HCT116 (cell line): ENCODE results near the gene MSANTD3. TPM values are rescaled to one million over a fixed set of nuclear protein-coding genes. Genes with fewer than 3 reads are reported as not detected.
"Not testable (repeated sequence)": the region's sequence is repeated elsewhere in the genome, so short reads cannot be mapped to it uniquely, and the experiment has no call there.

Source experiments
- ATAC-seq: fragments of 200-7000 bp; cut with Tn5 transposase; 2 replicates; pipeline ENCODE4 v1.9.1; 2020; ENCODE audit warnings: mild to moderate bottlenecking, moderate library complexity
- BruUV-seq: library from RNA; stranded (reverse); fragments of 400-500 nt; replicated peaks from 2 replicates; lab custom pipeline; 2021; lab: Mats Ljungman, UMichigan
- CTCF ChIA-PET: fragments of 300-600 bp; sonication (Branson Sonifier 250); formaldehyde crosslinking; loops from one replicate; lab custom pipeline; 2021; ENCODE audit warnings: antibody characterized with exemption; lab: Charles Lee
- POLR2A ChIA-PET: fragments of 300-600, 350-600 bp; sonication (Branson Sonifier 250); formaldehyde crosslinking; loops from one replicate; lab custom pipeline; 2021; ENCODE audit warnings: antibody characterized with exemption; lab: Charles Lee
- RAD21 ChIA-PET, 2 experiments: fragments of 300-600 bp; sonication (Branson Sonifier 250); formaldehyde crosslinking; loops; one replicate each; lab custom pipeline; 2023; ENCODE audit warnings: low total read pairs in 2 of 2; ENCODE audit not compliant: uncharacterized antibody in 2 of 2, unreplicated experiment in 2 of 2, low non-redundant PET in 1 of 2; lab: Charles Lee
- DNase-seq: peaks from one replicate; pipeline ENCODE4 v3.0.0-alpha.2; 2010; ENCODE audit warnings: low read depth, low spot score
- H2AFZ ChIP-seq: fragments of 200-600 bp; shearing (Covaris generic), sonication (generic); 2 replicates; pipeline ENCODE4 v1.6.1; 2017; ENCODE audit warnings: low read depth, mixed run types, mixed read lengths, antibody characterized with exemption, low read length; ENCODE audit not compliant: poor library complexity, severe bottlenecking
- H3K27ac ChIP-seq: 2 replicates; pipeline ENCODE4 v1.5.1; 2012; ENCODE audit warnings: low read depth, low read length
- H3K27me3 ChIP-seq: fragments of 200-600 bp; sonication (generic); 2 replicates; pipeline ENCODE4 v1.6.1; 2016; ENCODE audit warnings: mixed run types, low read length, mixed read lengths; ENCODE audit not compliant: insufficient read depth
- H3K36me3 ChIP-seq, 2 experiments: fragments of 200-500 bp in 1 of 2; fragments of 200-600 bp in 1 of 2; sonication (Bioruptor generic) in 1 of 2; sonication (generic) in 1 of 2; 2 replicates each; pipeline versions ENCODE4 v1.5.1 to v1.6.1; 2014 to 2016; ENCODE audit warnings: low read length in 2 of 2, inconsistent platforms in 1 of 2, mixed read lengths in 1 of 2, mixed run types in 1 of 2; ENCODE audit not compliant: insufficient read depth in 2 of 2, control insufficient read depth in 1 of 2
- H3K4me1 ChIP-seq, 2 experiments: fragments of 200-600 bp in 1 of 2; sonication (generic) in 1 of 2; 2 replicates each; pipeline versions ENCODE4 v1.5.1 to v1.6.1; 2012 to 2017; ENCODE audit warnings: low read length in 2 of 2, inconsistent platforms in 1 of 2, mild to moderate bottlenecking in 1 of 2, mixed read lengths in 1 of 2, mixed run types in 1 of 2, moderate library complexity in 1 of 2; ENCODE audit not compliant: insufficient read depth in 2 of 2, control insufficient read depth in 1 of 2
- H3K4me2 ChIP-seq: fragments of 200-600 bp; sonication (generic); 2 replicates; pipeline ENCODE4 v1.6.1; 2017; ENCODE audit warnings: mixed run types, low read length, mixed read lengths
- H3K4me3 ChIP-seq, 2 experiments: fragments of 200-600 bp in 1 of 2; sonication (generic) in 1 of 2; replicated peaks in 1 of 2; 2 replicates each; pipeline ENCODE4 v1.5.1; 2011 to 2016; ENCODE audit warnings: low read length in 2 of 2, control low read depth in 1 of 2, low read depth in 1 of 2, mild to moderate bottlenecking in 1 of 2, mixed read lengths in 1 of 2, mixed run types in 1 of 2
- H3K79me2 ChIP-seq: fragments of 200-600 bp; sonication (generic); 2 replicates; pipeline ENCODE4 v1.6.1; 2017; ENCODE audit warnings: mild to moderate bottlenecking, mixed run types, low read length, moderate library complexity, mixed read lengths; ENCODE audit not compliant: insufficient read depth
- H3K9ac ChIP-seq: fragments of 200-600 bp; sonication (generic); 2 replicates; pipeline ENCODE4 v1.6.1; 2016; ENCODE audit warnings: low read length, mixed read lengths
- H3K9me2 ChIP-seq: fragments of 200-600 bp; sonication (generic), shearing (Covaris generic); 2 replicates; pipeline ENCODE4 v1.6.1; 2017; ENCODE audit warnings: mixed run types, mild to moderate bottlenecking, moderate library complexity; ENCODE audit not compliant: insufficient read depth
- H3K9me3 ChIP-seq, 2 experiments: fragments of 200-500 bp in 1 of 2; fragments of 200-600 bp in 1 of 2; sonication (Bioruptor generic) in 1 of 2; sonication (generic) in 1 of 2; 2 replicates each; pipeline ENCODE4 v1.6.1; 2014 to 2017; ENCODE audit warnings: low read length in 2 of 2, mixed read lengths in 2 of 2, inconsistent platforms in 1 of 2, low read depth in 1 of 2, mild to moderate bottlenecking in 1 of 2, mixed run types in 1 of 2, moderate library complexity in 1 of 2; ENCODE audit not compliant: control insufficient read depth in 1 of 2, insufficient read depth in 1 of 2
- H4K20me1 ChIP-seq: fragments of 200-600 bp; sonication (generic), shearing (Covaris generic); 2 replicates; pipeline ENCODE4 v1.6.1; 2017; ENCODE audit warnings: mixed run types, mild to moderate bottlenecking, moderate library complexity; ENCODE audit not compliant: insufficient read depth
- CEBPB ChIP-seq: IDR thresholded peaks from 2 replicates; pipeline ENCODE4 v1.6.1; 2012; ENCODE audit warnings: low read depth
- FOSL1 ChIP-seq: IDR thresholded peaks from 2 replicates; pipeline ENCODE4 v1.6.1; 2012; ENCODE audit warnings: low read depth
- MAX ChIP-seq: IDR thresholded peaks from 2 replicates; pipeline ENCODE4 v1.6.1; 2012
- RAD21 ChIP-seq: IDR thresholded peaks from 2 replicates; pipeline ENCODE4 v1.6.1; 2012; ENCODE audit warnings: low read depth, mild to moderate bottlenecking
- TCF7L2 ChIP-seq: IDR thresholded peaks from 2 replicates; pipeline ENCODE4 v1.7.0; 2011; ENCODE audit warnings: borderline replicate concordance, inconsistent platforms; ENCODE audit not compliant: insufficient read depth, insufficient read length; ENCODE audit errors: extremely low read depth
- intact Hi-C: fragments of 100-400 bp; cut with micrococcal nuclease; formaldehyde crosslinking; loops from 2 replicates; pipeline ENCODE4 v1.10.0; 2022
- total RNA-seq: library from RNA; stranded (reverse); gene quantifications from one replicate; pipeline ENCODE4 v1.2.1, GENCODE V29; 2021; ENCODE audit not compliant: unreplicated experiment
- TF ChIP-seq, protein P1 (sequence below): IDR thresholded peaks from 2 replicates; pipeline ENCODE4 v1.6.1; 2012; ENCODE audit warnings: low read depth

The MSANTD3 gene
- total RNA-seq, 1 experiment from 2014 or later: 31.3 TPM

DNA sequence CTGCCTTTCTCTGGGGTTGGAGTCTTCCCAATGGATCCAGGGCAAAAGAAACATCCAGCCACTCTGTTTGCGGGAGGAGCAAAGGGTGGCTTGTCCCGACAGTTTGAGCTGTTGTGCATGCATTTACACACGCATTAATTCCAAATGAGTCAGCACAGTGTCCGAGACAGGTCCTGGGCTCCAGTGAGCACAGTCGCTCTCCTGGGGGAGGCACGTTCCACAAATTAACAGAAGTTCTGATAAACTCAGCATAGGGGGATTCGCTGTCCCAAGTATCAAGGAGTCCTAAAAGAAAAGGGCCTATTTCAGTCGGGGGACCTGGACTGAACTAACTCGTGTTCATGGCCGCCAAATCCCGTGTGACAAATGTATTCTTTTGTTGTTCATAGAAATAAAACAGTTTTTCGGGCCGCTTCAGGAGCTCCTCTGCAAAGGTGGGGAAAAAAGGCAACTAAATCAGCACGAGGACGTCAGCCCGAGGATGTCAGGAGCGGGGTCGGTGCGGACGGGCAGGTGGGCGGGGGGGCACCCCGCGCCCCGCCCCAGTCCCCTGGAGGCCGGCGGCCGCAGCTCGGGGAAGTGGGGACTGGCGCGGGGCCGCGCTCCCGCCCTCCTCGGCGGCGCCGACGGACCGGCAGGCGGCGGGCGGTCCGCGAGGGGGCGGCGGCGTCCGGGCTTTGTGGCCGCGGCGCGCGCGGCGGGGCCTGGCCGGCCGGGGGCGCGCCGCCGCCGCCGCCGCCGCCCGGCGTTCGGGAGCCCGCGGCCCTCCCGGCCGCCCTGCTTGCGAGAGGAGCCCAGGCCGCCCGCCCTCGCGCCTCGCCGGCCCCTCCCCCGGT lies at the start of gene MSANTD3 (continued):
- TF ChIP-seq, protein P1, sequence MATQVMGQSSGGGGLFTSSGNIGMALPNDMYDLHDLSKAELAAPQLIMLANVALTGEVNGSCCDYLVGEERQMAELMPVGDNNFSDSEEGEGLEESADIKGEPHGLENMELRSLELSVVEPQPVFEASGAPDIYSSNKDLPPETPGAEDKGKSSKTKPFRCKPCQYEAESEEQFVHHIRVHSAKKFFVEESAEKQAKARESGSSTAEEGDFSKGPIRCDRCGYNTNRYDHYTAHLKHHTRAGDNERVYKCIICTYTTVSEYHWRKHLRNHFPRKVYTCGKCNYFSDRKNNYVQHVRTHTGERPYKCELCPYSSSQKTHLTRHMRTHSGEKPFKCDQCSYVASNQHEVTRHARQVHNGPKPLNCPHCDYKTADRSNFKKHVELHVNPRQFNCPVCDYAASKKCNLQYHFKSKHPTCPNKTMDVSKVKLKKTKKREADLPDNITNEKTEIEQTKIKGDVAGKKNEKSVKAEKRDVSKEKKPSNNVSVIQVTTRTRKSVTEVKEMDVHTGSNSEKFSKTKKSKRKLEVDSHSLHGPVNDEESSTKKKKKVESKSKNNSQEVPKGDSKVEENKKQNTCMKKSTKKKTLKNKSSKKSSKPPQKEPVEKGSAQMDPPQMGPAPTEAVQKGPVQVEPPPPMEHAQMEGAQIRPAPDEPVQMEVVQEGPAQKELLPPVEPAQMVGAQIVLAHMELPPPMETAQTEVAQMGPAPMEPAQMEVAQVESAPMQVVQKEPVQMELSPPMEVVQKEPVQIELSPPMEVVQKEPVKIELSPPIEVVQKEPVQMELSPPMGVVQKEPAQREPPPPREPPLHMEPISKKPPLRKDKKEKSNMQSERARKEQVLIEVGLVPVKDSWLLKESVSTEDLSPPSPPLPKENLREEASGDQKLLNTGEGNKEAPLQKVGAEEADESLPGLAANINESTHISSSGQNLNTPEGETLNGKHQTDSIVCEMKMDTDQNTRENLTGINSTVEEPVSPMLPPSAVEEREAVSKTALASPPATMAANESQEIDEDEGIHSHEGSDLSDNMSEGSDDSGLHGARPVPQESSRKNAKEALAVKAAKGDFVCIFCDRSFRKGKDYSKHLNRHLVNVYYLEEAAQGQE: no peak
- TF ChIP-seq FOSL1: peak; percentile 61; the same call in 1 of the 2 replicates
- TF ChIP-seq MAX: peak; percentile 25; the same call in 1 of the 2 replicates

DNA sequence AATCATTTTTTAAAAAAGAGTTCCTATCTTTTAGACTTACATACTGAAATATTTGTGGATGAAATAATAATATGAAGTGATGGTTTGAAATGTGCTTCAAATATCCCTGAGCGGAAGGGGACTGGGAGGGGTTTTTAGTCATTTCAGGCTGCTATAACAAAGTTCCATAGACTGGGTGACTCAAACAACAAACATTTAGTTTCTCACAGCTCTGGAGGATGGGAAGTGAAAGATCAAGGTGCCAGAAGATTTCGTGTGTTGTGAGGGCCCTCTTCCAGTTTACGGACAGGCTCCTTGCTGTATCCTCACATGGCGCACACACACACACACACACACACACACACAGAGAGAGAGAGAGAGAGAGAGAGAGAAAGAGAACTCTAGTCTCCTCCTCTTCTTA lies 47.1 kb upstream of the MSANTD3 start:
- H3K4me3 ChIP-seq: no peak overlapping the region
- intact Hi-C loops: no loop called here
- H4K20me1 ChIP-seq: no peaks in the 10 kb centered on the region
- H3K9me3 ChIP-seq: peaks cover 6 to 9% of the 10 kb centered on the region in 2 experiments; a peak in 2 of 4 replicates
- CTCF ChIA-PET: no interaction called here
- H3K4me2 ChIP-seq: peak overlapping the region; percentile 33
- ATAC-seq (peak; percentile 32; the same call in 1 of the 2 replicates), DNase-seq (no peak)
- TF ChIP-seq CEBPB (no peak), RAD21 (no peak), TCF7L2 (no peak)
- POLR2A ChIA-PET: no interaction called here
- RAD21 ChIA-PET: no interaction called here
- no TSS peak for BruUV-seq
- peak overlapping the region; percentile 48 for H2AFZ ChIP-seq
- no peak overlapping the region for H3K27ac ChIP-seq
- H3K4me1 ChIP-seq: peaks cover 12 to 13% of the 10 kb centered on the region in 2 experiments
- H3K27me3 ChIP-seq: no peaks in the 10 kb centered on the region
- no peaks in the 10 kb centered on the region for H3K36me3 ChIP-seq
- no peaks in the 10 kb centered on the region for H3K79me2 ChIP-seq
- no peak overlapping the region for H3K9ac ChIP-seq
- no peaks in the 10 kb centered on the region for H3K9me2 ChIP-seq

GRCh38 chr9:100392989-100393388 lies 34.0 kb upstream of the MSANTD3 start:
- H3K4me2 ChIP-seq, H3K27ac ChIP-seq, H3K4me1 ChIP-seq, H3K79me2 ChIP-seq, RAD21 ChIA-PET, H3K36me3 ChIP-seq, ATAC-seq, H3K27me3 ChIP-seq, intact Hi-C loops, POLR2A ChIA-PET, H2AFZ ChIP-seq, H3K9me2 ChIP-seq, H3K9me3 ChIP-seq, H3K9ac ChIP-seq, DNase-seq, BruUV-seq, H4K20me1 ChIP-seq, CTCF ChIA-PET, H3K4me3 ChIP-seq: not testable (repeated sequence)
